HG03139 (cell line): ENCODE data around the gene LCK.

ENCODE experiments used
- ATAC-seq: cut with Tn5 transposase; IDR thresholded peaks from one replicate; pipeline ENCODE4 v1.9.1; 2021; ENCODE audit not compliant: unreplicated experiment

LCK gene

DNA sequence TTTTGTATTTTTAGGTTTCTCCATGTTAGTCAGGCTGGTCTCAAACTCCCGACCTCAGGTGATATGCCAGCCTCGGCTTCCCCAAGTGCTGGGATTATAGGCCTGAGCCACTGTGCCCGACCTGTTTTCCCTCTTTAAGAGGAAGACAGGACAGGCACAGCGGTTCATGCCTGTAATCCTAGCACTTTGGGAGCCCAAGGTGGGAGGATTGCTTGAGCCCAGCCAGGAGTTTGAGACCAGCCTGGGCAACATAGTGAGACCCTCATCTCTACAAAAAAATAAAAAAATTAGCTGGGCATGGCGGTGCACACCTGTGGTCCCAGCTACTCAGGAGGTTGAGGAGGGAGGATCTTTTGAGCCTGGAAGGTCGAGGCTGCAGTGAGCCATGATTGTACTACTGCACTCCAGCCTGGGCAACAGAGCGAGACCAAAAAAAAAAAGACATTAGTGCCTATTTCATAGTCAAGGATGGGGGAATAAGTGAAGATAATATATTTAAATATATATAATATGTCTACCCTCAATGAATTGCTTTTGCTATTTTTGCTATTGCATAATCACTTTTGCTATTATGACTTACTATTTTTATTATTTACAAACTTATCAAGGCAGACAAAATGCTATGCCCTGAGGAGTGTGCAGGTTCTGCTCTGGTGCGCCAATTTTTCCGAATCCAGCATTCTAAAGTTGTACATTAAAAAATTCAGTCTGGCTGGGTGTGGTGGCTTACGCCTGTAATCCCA lies 67.2 kb downstream of the LCK start:
- ATAC-seq = no peak

DNA sequence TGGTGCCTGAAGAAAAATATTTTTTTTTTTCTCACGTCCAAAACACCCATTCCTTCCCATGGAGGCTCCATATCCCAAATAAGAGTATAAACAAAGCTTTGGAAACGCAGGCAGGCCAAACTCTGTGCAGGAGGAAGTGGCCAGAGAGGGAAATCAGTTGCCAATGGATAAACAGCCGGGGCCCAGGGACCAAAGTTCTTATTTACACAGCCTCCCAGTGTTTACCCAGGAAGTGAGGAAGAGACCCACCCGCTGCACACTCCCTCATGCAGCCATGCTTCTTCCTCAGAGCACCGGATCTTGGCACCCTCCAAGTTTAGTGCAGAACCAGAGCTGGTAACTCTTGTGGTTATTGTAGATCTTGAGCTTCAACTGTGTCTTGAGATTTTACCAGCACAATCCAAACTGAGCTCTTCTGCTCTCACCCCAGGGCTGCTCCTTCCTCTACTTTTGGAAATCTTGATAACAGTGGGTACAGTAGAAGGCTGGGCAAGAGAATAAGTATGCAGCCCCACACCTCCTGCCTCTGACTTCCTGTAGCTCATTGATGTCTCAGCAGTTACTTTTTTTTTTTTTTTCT lies 70.7 kb downstream of the LCK start:
- no peak for ATAC-seq

DNA sequence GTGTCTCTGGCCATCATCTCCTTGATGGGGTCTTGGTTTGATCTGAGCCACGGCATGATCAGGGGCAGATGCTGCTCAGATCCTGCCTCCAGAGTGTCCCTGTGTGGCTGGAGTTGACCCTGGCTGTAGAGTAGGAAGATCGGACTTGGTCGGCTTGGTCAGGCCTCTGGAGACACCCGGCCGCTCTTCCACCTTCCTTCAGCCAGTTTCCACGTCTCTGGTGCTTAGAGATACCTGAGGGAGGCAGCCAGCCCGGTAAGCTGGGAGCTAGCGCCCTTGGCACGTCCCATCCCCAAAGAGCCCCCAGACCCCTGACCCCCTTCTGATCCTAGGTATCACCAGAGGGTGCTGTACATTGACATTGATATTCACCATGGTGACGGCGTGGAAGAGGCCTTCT lies 76.1 kb downstream of the LCK start:
- no peak for ATAC-seq

DNA sequence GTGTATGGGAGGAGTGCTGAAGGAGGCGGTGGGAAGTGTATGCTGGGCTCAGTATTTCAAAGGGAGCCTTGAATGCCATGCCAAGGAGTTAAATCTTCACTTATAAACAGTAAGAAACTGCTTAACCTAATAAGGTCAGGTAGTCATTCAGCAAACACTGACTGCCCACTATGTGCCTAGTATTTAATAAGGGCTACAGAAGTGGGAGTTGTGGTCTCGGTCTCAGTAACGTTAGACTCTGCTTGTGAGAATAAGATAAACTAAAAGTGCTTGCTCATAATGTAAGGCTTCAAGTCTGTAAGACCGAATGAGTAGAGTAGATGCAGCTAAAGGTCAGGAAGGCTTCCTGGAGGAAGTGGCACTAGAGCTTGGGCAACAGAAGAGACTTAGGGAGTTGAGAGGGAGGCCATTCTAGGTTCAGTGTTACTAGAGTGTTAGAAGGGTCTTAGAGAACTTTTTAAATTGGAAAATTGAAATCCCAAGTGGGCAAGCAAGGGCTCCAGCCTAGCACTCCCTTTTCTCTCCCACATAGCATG lies 78.9 kb downstream of the LCK start:
- no peak for ATAC-seq

DNA sequence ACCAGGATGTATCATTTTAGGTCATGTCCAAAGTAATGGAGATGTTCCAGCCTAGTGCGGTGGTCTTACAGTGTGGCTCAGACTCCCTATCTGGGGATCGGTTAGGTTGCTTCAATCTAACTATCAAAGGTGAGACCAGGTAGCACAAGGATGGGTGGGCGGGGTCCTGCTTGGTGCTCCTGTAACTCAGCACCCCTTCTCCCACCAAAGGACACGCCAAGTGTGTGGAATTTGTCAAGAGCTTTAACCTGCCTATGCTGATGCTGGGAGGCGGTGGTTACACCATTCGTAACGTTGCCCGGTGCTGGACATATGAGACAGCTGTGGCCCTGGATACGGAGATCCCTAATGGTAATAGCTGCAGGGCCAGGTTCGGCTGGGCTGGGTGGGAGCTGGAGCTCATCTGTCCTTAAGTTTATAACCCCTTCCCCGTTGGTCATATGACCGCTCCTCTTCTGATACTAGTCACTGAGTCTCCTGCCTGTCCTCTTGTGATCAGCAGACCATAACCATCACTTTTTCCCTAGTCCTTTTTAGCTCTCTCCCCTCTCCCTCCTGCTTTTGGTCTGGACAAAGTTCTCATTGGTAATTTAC lies 79.6 kb downstream of the LCK start:
- no peak for ATAC-seq

DNA sequence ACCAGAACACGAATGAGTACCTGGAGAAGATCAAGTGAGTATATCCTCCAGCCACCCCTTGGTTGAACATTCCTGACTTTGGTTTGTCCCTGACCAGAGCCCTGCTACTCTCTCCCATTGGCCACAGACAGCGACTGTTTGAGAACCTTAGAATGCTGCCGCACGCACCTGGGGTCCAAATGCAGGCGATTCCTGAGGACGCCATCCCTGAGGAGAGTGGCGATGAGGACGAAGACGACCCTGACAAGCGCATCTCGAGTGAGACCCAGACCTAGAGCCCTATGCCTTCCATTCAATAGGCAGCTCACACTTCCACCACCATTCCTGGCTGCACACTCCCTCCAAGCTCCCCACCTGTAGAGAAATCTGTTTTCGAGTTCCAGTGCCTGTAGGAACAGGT lies 80.5 kb downstream of the LCK start:
- no peak for ATAC-seq

DNA sequence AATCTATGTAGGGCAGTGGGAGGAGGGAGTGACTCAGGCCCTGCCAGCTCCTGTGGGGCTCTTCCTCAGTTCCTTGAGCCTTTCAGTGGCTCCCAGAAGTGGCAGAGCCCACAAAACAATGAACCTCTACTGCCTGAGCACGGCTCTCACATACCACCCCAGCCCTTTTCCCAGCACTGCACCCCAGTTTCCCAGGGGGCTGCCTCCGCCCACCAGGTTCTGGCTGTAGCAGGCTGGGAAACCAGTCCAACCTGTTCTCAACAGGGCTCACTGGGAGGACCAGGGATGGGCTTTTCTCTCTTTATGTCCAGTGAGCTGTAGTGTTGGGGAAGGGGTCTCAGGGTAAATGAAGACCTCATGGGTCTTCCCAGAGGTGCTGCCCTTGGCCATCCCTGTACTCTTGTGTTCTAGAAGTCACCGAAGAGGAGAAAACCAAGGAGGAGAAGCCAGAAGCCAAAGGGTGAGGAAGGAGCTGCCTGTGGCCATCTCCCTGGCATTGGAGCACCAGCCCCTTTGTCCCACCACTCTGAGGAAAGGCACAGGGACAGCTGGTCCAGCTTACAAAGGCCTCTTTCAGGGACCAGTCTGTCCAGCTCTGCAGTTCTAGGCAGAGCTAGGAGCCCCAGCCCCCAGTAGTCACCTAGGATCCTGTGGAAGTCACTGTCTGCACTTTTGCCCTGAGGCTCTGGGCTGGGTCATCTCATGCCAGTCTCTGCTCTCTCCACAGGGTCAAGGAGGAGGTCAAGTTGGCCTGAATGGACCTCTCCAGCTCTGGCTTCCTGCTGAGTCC lies 81.4 kb downstream of the LCK start:
- no peak for ATAC-seq

DNA sequence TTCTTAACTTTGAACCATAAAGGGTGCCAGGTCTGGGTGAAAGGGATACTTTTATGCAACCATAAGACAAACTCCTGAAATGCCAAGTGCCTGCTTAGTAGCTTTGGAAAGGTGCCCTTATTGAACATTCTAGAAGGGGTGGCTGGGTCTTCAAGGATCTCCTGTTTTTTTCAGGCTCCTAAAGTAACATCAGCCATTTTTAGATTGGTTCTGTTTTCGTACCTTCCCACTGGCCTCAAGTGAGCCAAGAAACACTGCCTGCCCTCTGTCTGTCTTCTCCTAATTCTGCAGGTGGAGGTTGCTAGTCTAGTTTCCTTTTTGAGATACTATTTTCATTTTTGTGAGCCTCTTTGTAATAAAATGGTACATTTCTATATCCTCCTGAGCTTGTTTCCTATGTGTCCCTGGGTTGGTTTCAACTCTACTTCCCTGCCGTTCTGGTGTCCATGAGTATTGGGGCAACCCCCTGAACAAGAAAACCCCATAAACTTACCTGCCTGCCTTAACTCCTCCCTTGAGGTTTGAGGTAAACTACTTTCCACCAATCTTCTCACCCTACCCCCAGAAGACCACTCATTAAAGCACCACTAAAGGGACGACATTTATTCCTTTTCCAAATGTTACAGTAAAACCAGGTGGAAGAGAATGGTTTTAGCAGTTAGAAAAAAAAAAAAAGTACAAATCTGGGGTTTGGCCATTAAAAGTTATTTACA lies 82.3 kb downstream of the LCK start:
- ATAC-seq = no peak

DNA sequence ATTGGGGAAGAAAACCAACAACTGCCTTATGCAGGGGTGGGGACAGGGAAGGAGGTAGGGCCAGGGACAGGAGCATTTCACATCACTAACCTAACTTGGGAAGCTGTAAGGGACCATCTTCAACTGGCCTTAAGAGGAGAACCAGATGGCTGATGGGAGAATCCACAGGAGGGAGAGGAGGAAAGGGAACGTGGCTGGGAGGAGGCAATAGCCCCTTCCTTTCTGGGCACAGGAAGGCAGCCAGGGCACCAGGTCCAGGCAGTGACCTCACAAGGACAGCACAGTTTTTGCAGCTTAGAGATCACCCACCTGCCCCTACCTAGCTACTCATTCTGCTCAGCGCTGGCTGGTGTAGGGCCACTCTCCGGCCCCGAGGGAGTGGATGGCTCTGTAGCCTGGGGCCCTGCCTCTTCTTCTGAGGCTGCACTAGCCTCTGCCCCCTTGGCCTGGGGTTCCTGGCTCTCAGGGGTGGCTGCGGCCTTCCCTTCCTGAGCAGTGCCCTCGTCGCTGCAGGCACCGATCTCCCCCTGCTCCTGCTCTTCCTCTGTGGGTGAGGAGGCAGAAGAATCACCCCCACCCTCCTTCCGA lies 83.3 kb downstream of the LCK start:
- ATAC-seq = no peak

DNA sequence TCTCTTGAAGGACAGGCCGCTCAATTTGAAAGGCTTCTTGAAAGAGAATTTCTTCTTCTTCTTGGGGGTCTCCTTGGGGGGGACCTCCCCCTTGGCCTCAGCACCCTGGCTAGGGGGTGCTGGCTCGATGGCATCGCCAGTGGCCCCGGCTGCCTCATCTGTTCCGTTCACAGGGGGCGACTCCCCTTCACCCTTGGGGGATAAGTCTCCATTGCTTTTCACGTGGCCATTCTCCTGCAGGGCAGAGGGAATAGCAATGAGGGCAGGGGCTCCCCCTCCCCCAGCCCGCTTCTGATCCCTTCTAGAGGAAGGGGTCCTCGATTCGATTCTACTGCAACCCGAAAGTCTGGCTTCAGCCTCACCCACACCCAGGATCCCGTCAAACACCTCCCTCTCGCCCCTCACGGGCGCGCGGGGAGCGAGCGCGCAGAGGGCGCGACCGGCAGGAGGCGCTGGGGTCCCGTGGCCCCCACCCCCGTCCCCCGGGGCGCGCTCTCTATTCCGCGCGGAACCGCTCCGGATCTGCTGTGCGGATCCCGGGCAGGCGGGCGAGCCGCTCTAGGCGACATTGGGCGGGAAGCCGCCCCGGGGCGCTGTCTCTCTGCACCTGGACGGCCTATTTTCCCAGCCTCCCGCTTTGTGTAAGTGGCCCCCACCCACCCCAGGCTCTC lies 83.9 kb downstream of the LCK start:
- no peak for ATAC-seq

DNA sequence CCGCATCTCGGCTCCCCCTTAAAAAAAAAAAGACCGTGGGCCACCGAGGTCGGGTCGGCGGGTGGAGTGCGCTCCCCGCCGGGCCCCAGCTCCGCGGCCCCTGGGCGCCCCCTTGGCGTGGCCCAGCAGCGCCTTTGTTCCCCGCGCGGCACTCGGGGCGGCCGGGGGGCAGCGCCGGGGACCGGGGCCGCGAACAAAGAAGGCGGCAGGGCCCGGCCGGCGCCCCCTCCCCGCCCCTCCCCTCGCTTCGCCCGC lies 84.4 kb downstream of the LCK start:
- ATAC-seq = no peak
